ENCODE results near the gene CHAF1B.
A peak's percentile ranks its signal among the peaks of the same experiment; 100 is the strongest.

CHAF1B gene

GRCh38 chr21:36454093-36454531, 68.9 kb downstream of the CHAF1B start:
- no peaks in the 10 kb centered on the region for H3K79me1 ChIP-seq (ENCODE audit: low read depth, low read length)
- H3K4me2 ChIP-seq (ENCODE audit: insufficient read depth, low read length, poor library complexity, severe bottlenecking): no peak overlapping the region
- no CpG with 5 or more reads among the region's 4 CpGs for WGBS, 2 donors (ENCODE audit: extremely low coverage in 2 of 2, insufficient read length in 2 of 2, insufficient replicate concordance in 1 of 2)
- H3K27me3 ChIP-seq (ENCODE audit: control insufficient read depth in 3 of 3, insufficient read depth in 3 of 3, low read depth in 1 of 3, low read length in 3 of 3): peaks cover 0 to 10% (median 0%) of the 10 kb centered on the region in 3 experiments
- no peaks in the 10 kb centered on the region for H3K36me3 ChIP-seq (replicated peaks in 1 of 2; ENCODE audit: control insufficient read depth in 2 of 2, insufficient read depth in 2 of 2, low read length in 2 of 2)
- H3K9me3 ChIP-seq (replicated peaks in 1 of 2; ENCODE audit: control insufficient read depth in 2 of 2, insufficient read depth in 1 of 2, low read depth in 1 of 2, low read length in 2 of 2): no peaks in the 10 kb centered on the region
- no peak overlapping the region for H2BK5ac ChIP-seq (ENCODE audit: low read length)
- no peak overlapping the region for H2BK15ac ChIP-seq (ENCODE audit: low read length)
- no peak overlapping the region for H2AFZ ChIP-seq (ENCODE audit: low read length)
- H3K4me1 ChIP-seq (ENCODE audit: control insufficient read depth in 2 of 2, insufficient read depth in 1 of 2, low read depth in 1 of 2, low read length in 2 of 2): peaks cover 0 to 10% of the 10 kb centered on the region in 2 donors
- H3K23ac ChIP-seq (ENCODE audit: low read depth, low read length, poor library complexity): no peak overlapping the region
- no peak overlapping the region for H3K27ac ChIP-seq (replicated peaks; ENCODE audit: low read length)
- H2BK120ac ChIP-seq (ENCODE audit: low read depth, low read length): no peak overlapping the region
- no peak overlapping the region for H3K4ac ChIP-seq (ENCODE audit: low read length)
- H3K9ac ChIP-seq (ENCODE audit: low read depth, low read length, poor library complexity): no peak overlapping the region
- no peak overlapping the region for H3K14ac ChIP-seq (ENCODE audit: low read length)
- no peak overlapping the region for H4K91ac ChIP-seq (ENCODE audit: low read depth, low read length, poor library complexity)
- no peak overlapping the region for H3K18ac ChIP-seq (ENCODE audit: low read length)
- no peak overlapping the region for H2AK5ac ChIP-seq (ENCODE audit: low read depth, low read length)
- H2BK12ac ChIP-seq (ENCODE audit: low read length): no peak overlapping the region
- H3K4me3 ChIP-seq (ENCODE audit: low read length in 2 of 2): no peak overlapping the region
- DNase-seq (ENCODE audit: low spot score): no peak
- no peak overlapping the region for H4K8ac ChIP-seq (ENCODE audit: low read depth, low read length)

- no peak overlapping the region for H3K9ac ChIP-seq (ENCODE audit: low read depth, low read length, poor library complexity)
- H3K27me3 ChIP-seq (ENCODE audit: control insufficient read depth in 3 of 3, insufficient read depth in 3 of 3, low read depth in 1 of 3, low read length in 3 of 3): peaks cover 0 to 9% (median 0%) of the 10 kb centered on the region in 3 experiments
- no peak overlapping the region for H2AK5ac ChIP-seq (ENCODE audit: low read depth, low read length)
- H3K36me3 ChIP-seq (replicated peaks in 1 of 2; ENCODE audit: control insufficient read depth in 2 of 2, insufficient read depth in 2 of 2, low read length in 2 of 2): no peaks in the 10 kb centered on the region
- H3K79me1 ChIP-seq (ENCODE audit: low read depth, low read length): no peaks in the 10 kb centered on the region
- no peak overlapping the region for H2BK15ac ChIP-seq (ENCODE audit: low read length)
- no peak overlapping the region for H3K14ac ChIP-seq (ENCODE audit: low read length)
- no peak overlapping the region for H4K8ac ChIP-seq (ENCODE audit: low read depth, low read length)
- H3K4me2 ChIP-seq (ENCODE audit: insufficient read depth, low read length, poor library complexity, severe bottlenecking): no peak overlapping the region
- WGBS, 2 donors (ENCODE audit: extremely low coverage in 2 of 2, insufficient read length in 2 of 2, insufficient replicate concordance in 1 of 2): no CpG with 5 or more reads among the region's 4 CpGs
- no peak overlapping the region for H2BK12ac ChIP-seq (ENCODE audit: low read length)
- peaks cover 0 to 10% of the 10 kb centered on the region in 2 donors for H3K4me1 ChIP-seq (ENCODE audit: control insufficient read depth in 2 of 2, insufficient read depth in 1 of 2, low read depth in 1 of 2, low read length in 2 of 2)
- H3K18ac ChIP-seq (ENCODE audit: low read length): peak overlapping the region; percentile 72
- no peak overlapping the region for H3K27ac ChIP-seq (replicated peaks; ENCODE audit: low read length)
- no peak overlapping the region for H3K4me3 ChIP-seq (ENCODE audit: low read length in 2 of 2)
- no peaks in the 10 kb centered on the region for H3K9me3 ChIP-seq (replicated peaks in 1 of 2; ENCODE audit: control insufficient read depth in 2 of 2, insufficient read depth in 1 of 2, low read depth in 1 of 2, low read length in 2 of 2)
- peak overlapping the region; percentile 19 for H2AFZ ChIP-seq (ENCODE audit: low read length)
- DNase-seq (ENCODE audit: low spot score): no peak
- no peak overlapping the region for H3K4ac ChIP-seq (ENCODE audit: low read length)
- no peak overlapping the region for H4K91ac ChIP-seq (ENCODE audit: low read depth, low read length, poor library complexity)
- H2BK120ac ChIP-seq (ENCODE audit: low read depth, low read length): no peak overlapping the region
- no peak overlapping the region for H2BK5ac ChIP-seq (ENCODE audit: low read length)
- peak overlapping the region; percentile 20 for H3K23ac ChIP-seq (ENCODE audit: low read depth, low read length, poor library complexity)
Measured at GRCh38 chr21:36454706-36455105, 69.5 kb downstream of the CHAF1B start.

GRCh38 chr21:36456729-36457414, 71.7 kb downstream of the CHAF1B start:
- no peak overlapping the region for H3K23ac ChIP-seq (ENCODE audit: low read depth, low read length, poor library complexity)
- no peak overlapping the region for H3K9ac ChIP-seq (ENCODE audit: low read depth, low read length, poor library complexity)
- no peak overlapping the region for H3K4me3 ChIP-seq (ENCODE audit: low read length in 2 of 2)
- no peak overlapping the region for H4K91ac ChIP-seq (ENCODE audit: low read depth, low read length, poor library complexity)
- H3K4ac ChIP-seq (ENCODE audit: low read length): no peak overlapping the region
- WGBS, 2 donors (ENCODE audit: extremely low coverage in 2 of 2, insufficient read length in 2 of 2, insufficient replicate concordance in 1 of 2): no CpG with 5 or more reads among the region's 7 CpGs
- no peak overlapping the region for H2BK120ac ChIP-seq (ENCODE audit: low read depth, low read length)
- no peak overlapping the region for H2BK5ac ChIP-seq (ENCODE audit: low read length)
- no peak overlapping the region for H2BK12ac ChIP-seq (ENCODE audit: low read length)
- no peak overlapping the region for H2BK15ac ChIP-seq (ENCODE audit: low read length)
- no peak overlapping the region for H3K4me2 ChIP-seq (ENCODE audit: insufficient read depth, low read length, poor library complexity, severe bottlenecking)
- H3K9me3 ChIP-seq (replicated peaks in 1 of 2; ENCODE audit: control insufficient read depth in 2 of 2, insufficient read depth in 1 of 2, low read depth in 1 of 2, low read length in 2 of 2): no peaks in the 10 kb centered on the region
- no peak overlapping the region for H3K27ac ChIP-seq (replicated peaks; ENCODE audit: low read length)
- no peak for DNase-seq (ENCODE audit: low spot score)
- H3K14ac ChIP-seq (ENCODE audit: low read length): no peak overlapping the region
- no peak overlapping the region for H3K18ac ChIP-seq (ENCODE audit: low read length)
- no peaks in the 10 kb centered on the region for H3K36me3 ChIP-seq (replicated peaks in 1 of 2; ENCODE audit: control insufficient read depth in 2 of 2, insufficient read depth in 2 of 2, low read length in 2 of 2)
- H4K8ac ChIP-seq (ENCODE audit: low read depth, low read length): no peak overlapping the region
- peaks cover 0 to 8% (median 0%) of the 10 kb centered on the region in 3 experiments for H3K27me3 ChIP-seq (ENCODE audit: control insufficient read depth in 3 of 3, insufficient read depth in 3 of 3, low read depth in 1 of 3, low read length in 3 of 3)
- no peaks in the 10 kb centered on the region for H3K79me1 ChIP-seq (ENCODE audit: low read depth, low read length)
- no peak overlapping the region for H2AFZ ChIP-seq (ENCODE audit: low read length)
- no peak overlapping the region for H2AK5ac ChIP-seq (ENCODE audit: low read depth, low read length)
- H3K4me1 ChIP-seq (ENCODE audit: control insufficient read depth in 2 of 2, insufficient read depth in 1 of 2, low read depth in 1 of 2, low read length in 2 of 2): peaks cover 0 to 10% of the 10 kb centered on the region in 2 donors

DNA sequence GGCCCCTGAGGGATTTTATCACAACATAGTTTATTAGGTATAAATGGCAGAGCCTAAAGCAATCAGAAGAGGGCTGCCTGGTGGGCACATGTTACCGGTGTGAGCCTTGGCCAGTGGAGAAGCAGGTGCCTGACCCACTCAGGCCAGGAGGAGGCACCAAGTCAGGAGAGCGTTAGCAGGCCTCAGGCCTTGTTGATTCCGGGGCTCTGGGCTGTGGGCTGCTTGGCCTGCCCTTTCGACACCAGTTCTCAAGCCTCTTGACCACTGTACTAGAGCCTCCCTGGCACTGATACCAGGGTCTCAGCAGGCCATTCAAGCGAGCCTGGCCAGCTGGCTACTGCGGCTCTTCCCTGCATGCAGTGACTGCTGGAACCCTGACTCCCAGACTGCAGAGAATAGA, 73.9 kb downstream of the CHAF1B start:
- no peak overlapping the region for H4K91ac ChIP-seq (ENCODE audit: low read depth, low read length, poor library complexity)
- no peak overlapping the region for H3K4me2 ChIP-seq (ENCODE audit: insufficient read depth, low read length, poor library complexity, severe bottlenecking)
- H3K27ac ChIP-seq (replicated peaks; ENCODE audit: low read length): no peak overlapping the region
- H3K9ac ChIP-seq (ENCODE audit: low read depth, low read length, poor library complexity): no peak overlapping the region
- no peak overlapping the region for H3K4me3 ChIP-seq (ENCODE audit: low read length in 2 of 2)
- H2BK120ac ChIP-seq (ENCODE audit: low read depth, low read length): no peak overlapping the region
- H3K14ac ChIP-seq (ENCODE audit: low read length): no peak overlapping the region
- H4K8ac ChIP-seq (ENCODE audit: low read depth, low read length): no peak overlapping the region
- no peak overlapping the region for H2BK12ac ChIP-seq (ENCODE audit: low read length)
- H3K9me3 ChIP-seq (replicated peaks in 1 of 2; ENCODE audit: control insufficient read depth in 2 of 2, insufficient read depth in 1 of 2, low read depth in 1 of 2, low read length in 2 of 2): no peaks in the 10 kb centered on the region
- peaks cover 0 to 7% of the 10 kb centered on the region in 2 donors for H3K4me1 ChIP-seq (ENCODE audit: control insufficient read depth in 2 of 2, insufficient read depth in 1 of 2, low read depth in 1 of 2, low read length in 2 of 2)
- H3K4ac ChIP-seq (ENCODE audit: low read length): no peak overlapping the region
- no peak for DNase-seq (ENCODE audit: low spot score)
- WGBS, 2 donors (ENCODE audit: extremely low coverage in 2 of 2, insufficient read length in 2 of 2, insufficient replicate concordance in 1 of 2): no CpG with 5 or more reads among the region's 6 CpGs
- H2BK5ac ChIP-seq (ENCODE audit: low read length): no peak overlapping the region
- peaks cover 0 to 15% (median 0%) of the 10 kb centered on the region in 3 experiments for H3K27me3 ChIP-seq (ENCODE audit: control insufficient read depth in 3 of 3, insufficient read depth in 3 of 3, low read depth in 1 of 3, low read length in 3 of 3)
- H2AFZ ChIP-seq (ENCODE audit: low read length): no peak overlapping the region
- no peak overlapping the region for H3K18ac ChIP-seq (ENCODE audit: low read length)
- H3K36me3 ChIP-seq (replicated peaks in 1 of 2; ENCODE audit: control insufficient read depth in 2 of 2, insufficient read depth in 2 of 2, low read length in 2 of 2): no peaks in the 10 kb centered on the region
- no peaks in the 10 kb centered on the region for H3K79me1 ChIP-seq (ENCODE audit: low read depth, low read length)
- H2BK15ac ChIP-seq (ENCODE audit: low read length): peak overlapping the region; percentile 6
- H3K23ac ChIP-seq (ENCODE audit: low read depth, low read length, poor library complexity): peak overlapping the region; percentile 16
- no peak overlapping the region for H2AK5ac ChIP-seq (ENCODE audit: low read depth, low read length)

Data from neuronal stem cell (in vitro differentiated cells).